Retinal pigment epithelial cell (primary cell): ENCODE data around the gene KRTAP4-11.
"Not testable (repeated sequence)": the region's sequence is repeated elsewhere in the genome, so short reads cannot be mapped to it uniquely, and the experiment has no call there.

Experiments
- DNase-seq: peaks from one replicate; pipeline ENCODE4 v3.0.0-alpha.2; 2010; ENCODE audit warnings: low read depth
- H3K4me3 ChIP-seq: 2 replicates; pipeline ENCODE4 v1.5.1; 2011; ENCODE audit warnings: mild to moderate bottlenecking, low read length, control low read depth, moderate library complexity
- CTCF ChIP-seq: conservative IDR thresholded peaks from 2 replicates; pipeline ENCODE4 v1.5.1; 2011; ENCODE audit warnings: low read depth, low read length, control low read depth, inconsistent platforms

Gene KRTAP4-11

GRCh38 chr17:41101586-41102259, 16.4 kb downstream of the KRTAP4-11 start, which contains the start of gene KRTAP4-16:
KRTAP4-16 (minus strand) TSS chr17:41102209; CDS start chr17:41102209, 0 bp downstream.
- no peak for TF ChIP-seq CTCF
- no peak within 1 kb of the TSS for H3K4me3 ChIP-seq
- DNase-seq = no peak

- H3K4me3 ChIP-seq, DNase-seq: not testable (repeated sequence)
These were observed 18.3 kb downstream of the KRTAP4-11 start for GRCh38 chr17:41099682-41100480.

- DNase-seq = no peak
- TF ChIP-seq CTCF = no peak
- H3K4me3 ChIP-seq = no peak overlapping the region
These were observed 19.7 kb downstream of the KRTAP4-11 start for GRCh38 chr17:41098481-41098880.

DNA sequence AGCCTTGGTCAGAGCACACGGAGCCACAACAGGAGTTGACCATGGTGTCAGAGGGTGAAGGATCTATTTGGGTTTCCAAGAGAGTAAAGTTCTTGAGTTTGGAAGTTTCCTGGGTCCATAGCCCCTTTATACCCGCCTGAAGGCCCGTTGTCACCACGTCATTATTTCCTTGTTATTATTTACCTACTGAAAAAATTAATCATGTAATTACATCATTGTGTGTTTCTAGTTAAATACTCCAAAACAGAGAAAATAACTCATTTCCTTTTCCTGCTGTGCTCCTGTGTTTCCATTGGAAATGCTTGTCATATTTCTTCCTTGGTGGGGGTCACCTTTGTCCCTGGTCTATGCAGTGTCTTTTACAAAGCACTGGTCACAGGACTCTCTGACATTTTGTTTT, 20.1 kb downstream of the KRTAP4-11 start, which contains the start of gene KRTAP4-8:
Gene KRTAP4-8 (minus strand): TSS at position 101 of the 400 bp plus-strand sequence. CDS start 58 bp downstream, at position 43.
- no peak within 1 kb of the TSS for H3K4me3 ChIP-seq
- no peak for TF ChIP-seq CTCF
- no peak for DNase-seq

DNA sequence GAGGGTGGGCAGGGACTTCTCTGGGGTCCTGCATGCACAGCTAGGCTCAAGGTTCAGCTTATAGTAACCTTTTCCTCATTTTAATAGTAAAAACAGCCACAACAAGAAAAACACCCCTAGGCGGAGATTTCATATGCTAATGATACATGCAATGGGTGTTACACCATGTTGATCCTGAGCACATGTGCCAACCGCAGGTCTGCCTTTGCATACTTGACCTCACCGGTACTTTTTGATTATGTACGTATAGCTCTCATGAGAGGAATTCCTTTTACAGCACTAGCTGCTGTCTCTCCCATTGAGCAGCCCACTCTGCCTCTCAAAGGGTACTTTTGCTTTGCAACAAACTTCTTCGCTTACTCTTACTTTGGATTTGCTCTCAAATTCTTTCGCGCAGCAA, 22.1 kb downstream of the KRTAP4-11 start:
- H3K4me3 ChIP-seq = no peak overlapping the region
- TF ChIP-seq CTCF = no peak
- DNase-seq = no peak

DNA sequence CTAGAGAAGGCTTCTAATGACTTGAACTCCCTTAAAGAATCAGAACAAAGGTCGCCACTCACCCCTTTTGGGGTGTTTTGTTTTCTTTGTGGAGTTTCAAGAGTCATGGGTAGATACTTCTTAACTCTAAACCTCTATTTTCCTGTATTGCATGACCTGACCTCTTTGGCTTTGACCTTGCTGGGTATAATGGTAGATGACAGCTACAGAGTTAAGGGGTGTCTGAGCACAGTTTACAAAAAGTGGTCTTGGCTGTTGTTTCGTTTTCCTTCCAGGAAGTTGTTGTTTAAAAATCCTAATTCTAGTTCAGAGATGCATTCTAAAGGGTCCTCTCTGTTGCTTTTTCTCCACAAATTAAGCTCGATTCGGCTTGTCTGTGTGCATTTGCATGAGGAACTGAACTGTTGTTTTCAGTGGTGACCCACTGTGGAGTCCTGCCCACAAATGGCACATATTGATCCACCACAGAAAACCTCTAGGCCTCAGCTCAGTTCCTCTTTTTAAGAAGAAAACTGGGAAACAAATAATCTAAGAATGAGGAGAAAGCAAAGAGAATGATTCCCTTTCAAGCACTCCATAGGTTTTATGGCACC, 29.3 kb downstream of the KRTAP4-11 start:
- not testable (repeated sequence) for H3K4me3 ChIP-seq, DNase-seq

DNA sequence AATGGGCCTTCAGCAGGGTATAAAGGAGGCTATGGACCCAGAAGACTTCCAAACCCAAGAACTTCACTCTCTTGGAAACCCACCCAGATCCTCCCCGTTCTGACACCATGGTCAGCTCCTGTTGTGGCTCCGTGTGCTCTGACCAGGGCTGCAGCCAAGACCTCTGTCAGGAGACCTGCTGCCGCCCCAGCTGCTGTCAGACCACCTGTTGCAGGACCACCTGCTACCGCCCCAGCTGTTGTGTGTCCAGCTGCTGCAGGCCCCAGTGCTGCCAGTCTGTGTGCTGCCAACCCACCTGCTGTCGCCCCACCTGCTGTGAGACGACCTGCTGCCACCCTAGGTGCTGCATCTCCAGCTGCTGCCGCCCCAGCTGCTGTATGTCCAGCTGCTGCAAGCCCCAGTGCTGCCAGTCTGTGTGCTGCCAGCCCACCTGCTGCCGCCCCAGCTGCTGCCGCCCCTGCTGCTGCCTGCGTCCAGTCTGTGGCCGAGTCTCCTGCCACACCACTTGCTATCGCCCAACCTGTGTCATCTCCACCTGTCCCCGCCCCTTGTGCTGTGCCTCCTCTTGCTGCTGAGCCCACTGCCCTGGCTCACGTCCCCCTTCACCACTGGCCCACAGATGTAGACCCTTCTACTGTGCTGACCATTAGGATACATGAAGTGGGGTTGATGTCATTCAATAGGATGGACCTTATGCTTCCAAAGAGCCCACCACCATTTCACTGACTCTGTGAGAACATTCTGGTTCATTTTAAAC, 33.9 kb downstream of the KRTAP4-11 start, which contains the start of gene KRTAP4-7:
Gene KRTAP4-7 (plus strand): TSS at position 51 of the 757 bp plus-strand sequence. CDS start 57 bp downstream, at position 108.
- not testable (repeated sequence) for DNase-seq, H3K4me3 ChIP-seq

GRCh38 chr17:41083427-41083826, 34.7 kb downstream of the KRTAP4-11 start:
- DNase-seq, H3K4me3 ChIP-seq: not testable (repeated sequence)
